Measurements from ENCODE around the gene FZD8. TPM values are rescaled to one million over a fixed set of nuclear protein-coding genes. Genes with fewer than 3 reads are reported as not detected.
"Not testable (repeated sequence)": the region's sequence is repeated elsewhere in the genome, so short reads cannot be mapped to it uniquely, and the experiment has no call there.

The FZD8 gene
- total RNA-seq, result 10 to 100 TPM in 1 of 4 donors, 1 to 10 TPM in 3; 5.3 to 11.8 (median 8.7) TPM

DNA sequence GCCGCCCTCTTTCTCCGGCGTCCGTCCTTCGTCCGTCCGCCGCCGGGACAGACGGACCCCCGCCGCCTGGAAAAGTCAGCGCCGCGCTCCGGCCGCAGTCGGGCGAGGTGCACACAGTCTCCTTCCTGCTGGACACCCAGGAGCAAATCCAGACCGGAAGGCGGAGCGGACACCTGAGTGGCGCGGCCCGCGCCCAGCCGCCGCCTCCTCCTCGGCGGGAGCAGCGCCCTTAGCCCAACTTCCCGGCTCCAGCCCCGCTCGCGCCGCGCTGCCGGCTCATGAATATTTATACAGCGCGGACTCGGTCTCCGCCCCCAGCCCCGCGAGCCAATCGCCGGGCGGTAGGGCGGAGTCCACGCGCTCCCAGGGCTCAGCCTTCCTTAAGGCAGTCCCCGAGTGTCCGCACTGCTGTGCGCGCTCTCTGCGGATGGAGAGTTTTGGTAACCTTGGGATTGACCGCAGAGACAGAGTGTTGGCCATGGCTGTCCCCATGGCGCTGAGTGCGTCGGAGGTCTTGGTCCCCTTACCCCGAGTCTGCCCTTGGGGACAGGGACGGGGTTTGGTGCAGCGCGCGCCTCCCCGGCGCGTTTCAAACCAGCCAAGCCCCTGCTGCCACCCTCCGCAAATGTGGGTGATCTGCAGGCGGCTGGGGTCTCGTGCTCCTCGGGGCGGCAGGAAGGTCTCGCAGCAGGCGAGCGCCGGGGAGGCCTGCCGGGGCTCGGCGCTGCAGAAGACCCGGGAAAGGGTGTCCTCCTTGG lies at the start of gene FZD8:
FZD8 (minus strand) TSS at position 262 of the 758 bp plus-strand sequence. CDS start 867 bp downstream, outside the sequence.
- Histone ChIP-seq H3K36me3 (no peaks in the 10 kb centered on the region), H3K4me1 (peaks cover 0 to 57% (median 8%) of the 10 kb centered on the region in 3 donors), H3K9me3 (no peaks in the 10 kb centered on the region), H3K4me3 (peak within 1 kb of the TSS; percentile 61 to 65), H3K27me3 (no peaks in the 10 kb centered on the region), H3K27ac (peak within 1 kb of the TSS; percentile 64 to 97 (median 84))
- peak; percentile 93 for ATAC-seq
- TF ChIP-seq POLR2A (IDR thresholded peaks at IDR 0.05) (peak; percentile 70 to 85), CTCF (IDR thresholded peaks at IDR 0.05) (peak in 2 of 4 experiments; percentile 23 to 30), EP300 (IDR thresholded peaks at IDR 0.05) (no peak), POLR2AphosphoS5 (IDR thresholded peaks at IDR 0.05) (peak; percentile 89)
- WGBS, 2 donors (ENCODE audit: low coverage in 1 of 2), result no CpG with 5 or more reads among the region's 80 CpGs

DNA sequence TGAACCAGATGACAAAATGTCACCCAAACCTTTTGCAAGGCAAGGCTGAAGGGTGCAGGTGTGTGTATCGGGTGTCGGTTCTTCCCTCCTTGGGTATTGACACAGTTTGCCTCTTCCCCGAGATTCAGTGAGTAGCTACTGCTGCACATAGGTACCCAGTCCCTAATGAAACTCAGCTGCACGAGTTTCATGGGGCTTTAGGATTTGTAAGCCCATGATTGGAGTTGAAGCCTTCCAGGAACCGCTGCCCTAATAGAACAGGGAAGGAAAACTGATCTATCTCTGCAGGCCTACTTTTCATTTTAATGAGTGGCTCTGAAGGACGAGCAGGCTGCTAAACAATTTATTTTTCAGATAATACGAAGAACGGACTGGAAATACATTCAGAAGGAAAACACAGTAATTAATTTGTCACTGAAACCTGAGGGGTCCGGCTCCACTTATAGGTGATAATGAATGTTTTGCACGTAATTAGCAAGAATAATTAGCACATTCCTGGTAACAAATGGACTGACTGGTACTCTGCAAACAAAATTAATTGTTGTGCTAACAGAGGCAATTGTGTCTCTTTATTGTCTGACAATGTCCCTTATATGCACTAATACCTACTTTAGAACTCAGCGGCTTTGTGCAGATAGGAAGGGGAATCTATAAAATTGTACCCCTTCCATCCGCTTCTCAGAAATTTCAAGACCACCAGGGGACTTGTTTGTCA lies 49.6 kb upstream of the FZD8 start:
- Histone ChIP-seq H3K9me3 (no peaks in the 10 kb centered on the region), H3K4me1 (no peaks in the 10 kb centered on the region), H3K36me3 (no peaks in the 10 kb centered on the region), H3K4me3 (no peak overlapping the region), H3K27ac (no peak overlapping the region), H3K27me3 (peaks cover 16% of the 10 kb centered on the region)
- no peak for TF ChIP-seq POLR2AphosphoS5 (IDR thresholded peaks at IDR 0.05)
- no peak for TF ChIP-seq EP300 (IDR thresholded peaks at IDR 0.05)
- no peak for TF ChIP-seq POLR2A (IDR thresholded peaks at IDR 0.05)
- no peak for TF ChIP-seq CTCF (IDR thresholded peaks at IDR 0.05)
- 75 to 89% methylated on average over 7 to 8 of the region's 12 CpGs for WGBS, 2 donors (ENCODE audit: low coverage in 1 of 2)
- no peak for ATAC-seq

- TF ChIP-seq EP300 (IDR thresholded peaks at IDR 0.05) (no peak), CTCF (IDR thresholded peaks at IDR 0.05) (no peak), POLR2AphosphoS5 (IDR thresholded peaks at IDR 0.05) (no peak), POLR2A (IDR thresholded peaks at IDR 0.05) (no peak)
- ATAC-seq, result no peak
- Histone ChIP-seq H3K4me1 (no peaks in the 10 kb centered on the region), H3K9me3 (no peaks in the 10 kb centered on the region), H3K27me3 (peaks cover 16% of the 10 kb centered on the region), H3K27ac (no peak overlapping the region), H3K36me3 (no peaks in the 10 kb centered on the region), H3K4me3 (no peak overlapping the region)
- 42 to 76% methylated on average over 3 to 5 of the region's 5 CpGs for WGBS, 2 donors (ENCODE audit: low coverage in 1 of 2)
Observed at GRCh38 chr10:35690534-35690933, 48.4 kb upstream of the FZD8 start.

GRCh38 chr10:35685858-35686257 lies 43.8 kb upstream of the FZD8 start:
- not testable (repeated sequence) for H3K9me3 ChIP-seq, H3K27me3 ChIP-seq, H3K4me3 ChIP-seq, H3K4me1 ChIP-seq, H3K36me3 ChIP-seq, H3K27ac ChIP-seq, ATAC-seq
- 87% methylated on average over 2 of the region's 4 CpGs; no CpG with 5 or more reads in 1 of the 2 donors for WGBS, 2 donors (ENCODE audit: low coverage in 1 of 2)

GRCh38 chr10:35685402-35685801 lies 43.3 kb upstream of the FZD8 start:
- Histone ChIP-seq H3K4me1 (no peaks in the 10 kb centered on the region), H3K4me3 (no peak overlapping the region), H3K27ac (no peak overlapping the region), H3K27me3 (peaks cover 8% of the 10 kb centered on the region), H3K9me3 (no peaks in the 10 kb centered on the region), H3K36me3 (no peaks in the 10 kb centered on the region)
- ATAC-seq, result no peak
- no peak for TF ChIP-seq EP300 (IDR thresholded peaks at IDR 0.05)
- no peak for TF ChIP-seq POLR2A (IDR thresholded peaks at IDR 0.05)
- no peak for TF ChIP-seq POLR2AphosphoS5 (IDR thresholded peaks at IDR 0.05)
- TF ChIP-seq CTCF (IDR thresholded peaks at IDR 0.05), result no peak
- 87 to 91% methylated on average over 3 of the region's 3 CpGs for WGBS, 2 donors (ENCODE audit: low coverage in 1 of 2)

All from gastroesophageal sphincter (tissue), 4 donors.